HCT116 (cell line): Measurements from ENCODE around the gene RBM34.
"Not testable (repeated sequence)": the region's sequence is repeated elsewhere in the genome, so short reads cannot be mapped to it uniquely, and the experiment has no call there.

Experiments
- EGR1 ChIP-seq: IDR thresholded peaks from 2 replicates; pipeline ENCODE4 v1.6.1; 2012; ENCODE audit warnings: low read depth
- ELF1 ChIP-seq: IDR thresholded peaks from 2 replicates; pipeline ENCODE4 v1.6.1; 2012; ENCODE audit warnings: low read depth, borderline replicate concordance
- EZH2 ChIP-seq: fragments of 200-600 bp; sonication (generic); IDR thresholded peaks from 2 replicates; pipeline ENCODE4 v1.6.1; 2017; ENCODE audit warnings: antibody characterized with exemption, mixed run types
- FOSL1 ChIP-seq: IDR thresholded peaks from 2 replicates; pipeline ENCODE4 v1.6.1; 2012; ENCODE audit warnings: low read depth
- JUND ChIP-seq: IDR thresholded peaks from 2 replicates; pipeline ENCODE4 v1.6.1; 2012
- POLR2A ChIP-seq: IDR thresholded peaks from 2 replicates; pipeline ENCODE4 v1.7.0; 2011; ENCODE audit warnings: borderline replicate concordance; ENCODE audit not compliant: insufficient read depth, insufficient read length; ENCODE audit errors: extremely low read depth
- POLR2AphosphoS5 ChIP-seq: IDR thresholded peaks from 2 replicates; pipeline ENCODE4 v1.6.1; 2011; ENCODE audit warnings: mild to moderate bottlenecking, low read depth, low read length, moderate library complexity
- SP1 ChIP-seq: IDR thresholded peaks from 2 replicates; pipeline ENCODE4 v1.6.1; 2012; ENCODE audit warnings: low read depth
- SRF ChIP-seq: IDR thresholded peaks from 2 replicates; pipeline ENCODE4 v1.6.1; 2012; ENCODE audit warnings: low read depth
- TF ChIP-seq, protein P1 (sequence below), 3 experiments: fragments of 200-600 bp in 1 of 3; sonication (generic) in 1 of 3; IDR thresholded peaks in 2 of 3; conservative IDR thresholded peaks in 1 of 3; 2 replicates each; pipeline ENCODE4 v1.5.1; 2012 to 2017; ENCODE audit warnings: low read depth in 2 of 3, low read length in 2 of 3, antibody characterized with exemption in 1 of 3, borderline replicate concordance in 1 of 3, control low read depth in 1 of 3, mild to moderate bottlenecking in 1 of 3, mixed read lengths in 1 of 3, mixed run types in 1 of 3, moderate library complexity in 1 of 3; ENCODE audit not compliant: insufficient read depth in 1 of 3
- TF ChIP-seq, protein P2 (sequence below): IDR thresholded peaks from 2 replicates; pipeline ENCODE4 v1.6.1; 2012
- TF ChIP-seq, protein P3 (sequence below): IDR thresholded peaks from 2 replicates; pipeline ENCODE4 v1.6.1; 2012

DNA sequence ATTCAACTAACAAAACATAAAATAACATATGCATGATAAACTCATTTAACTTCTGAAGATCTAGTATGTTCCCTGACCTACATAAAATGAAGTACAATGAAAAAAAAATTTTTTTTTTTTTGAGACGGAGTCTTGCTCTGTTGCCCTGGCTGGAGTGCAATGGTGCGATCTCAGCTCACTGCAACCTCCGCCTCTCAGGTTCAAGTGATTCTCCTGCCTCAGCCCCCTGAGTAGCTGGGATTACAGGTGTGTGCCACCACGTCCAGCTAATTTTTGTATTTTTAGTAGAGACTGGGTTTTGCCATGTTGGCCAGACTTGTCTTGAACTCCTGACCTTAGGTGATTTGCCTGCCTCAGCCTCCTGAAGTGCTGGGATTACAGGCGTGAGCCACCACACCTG is 41.4 kb upstream of the RBM34 start:
- TF ChIP-seq, protein P1, sequence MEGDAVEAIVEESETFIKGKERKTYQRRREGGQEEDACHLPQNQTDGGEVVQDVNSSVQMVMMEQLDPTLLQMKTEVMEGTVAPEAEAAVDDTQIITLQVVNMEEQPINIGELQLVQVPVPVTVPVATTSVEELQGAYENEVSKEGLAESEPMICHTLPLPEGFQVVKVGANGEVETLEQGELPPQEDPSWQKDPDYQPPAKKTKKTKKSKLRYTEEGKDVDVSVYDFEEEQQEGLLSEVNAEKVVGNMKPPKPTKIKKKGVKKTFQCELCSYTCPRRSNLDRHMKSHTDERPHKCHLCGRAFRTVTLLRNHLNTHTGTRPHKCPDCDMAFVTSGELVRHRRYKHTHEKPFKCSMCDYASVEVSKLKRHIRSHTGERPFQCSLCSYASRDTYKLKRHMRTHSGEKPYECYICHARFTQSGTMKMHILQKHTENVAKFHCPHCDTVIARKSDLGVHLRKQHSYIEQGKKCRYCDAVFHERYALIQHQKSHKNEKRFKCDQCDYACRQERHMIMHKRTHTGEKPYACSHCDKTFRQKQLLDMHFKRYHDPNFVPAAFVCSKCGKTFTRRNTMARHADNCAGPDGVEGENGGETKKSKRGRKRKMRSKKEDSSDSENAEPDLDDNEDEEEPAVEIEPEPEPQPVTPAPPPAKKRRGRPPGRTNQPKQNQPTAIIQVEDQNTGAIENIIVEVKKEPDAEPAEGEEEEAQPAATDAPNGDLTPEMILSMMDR (IDR thresholded peaks at IDR 0.05 in 2 of 3, conservative IDR thresholded peaks at IDR 0.05 in 1 of 3; ENCODE audit: borderline replicate concordance in 1 of 3, insufficient read depth in 1 of 3, low read depth in 2 of 3, low read length in 2 of 3) = not testable (repeated sequence)
- TF ChIP-seq POLR2AphosphoS5, POLR2A, SRF, FOSL1, SP1, EZH2, ELF1, JUND, EGR1: not testable (repeated sequence)
- TF ChIP-seq, protein P2, sequence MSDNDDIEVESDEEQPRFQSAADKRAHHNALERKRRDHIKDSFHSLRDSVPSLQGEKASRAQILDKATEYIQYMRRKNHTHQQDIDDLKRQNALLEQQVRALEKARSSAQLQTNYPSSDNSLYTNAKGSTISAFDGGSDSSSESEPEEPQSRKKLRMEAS = not testable (repeated sequence)
- TF ChIP-seq, protein P3, sequence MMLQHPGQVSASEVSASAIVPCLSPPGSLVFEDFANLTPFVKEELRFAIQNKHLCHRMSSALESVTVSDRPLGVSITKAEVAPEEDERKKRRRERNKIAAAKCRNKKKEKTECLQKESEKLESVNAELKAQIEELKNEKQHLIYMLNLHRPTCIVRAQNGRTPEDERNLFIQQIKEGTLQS = not testable (repeated sequence)
